ENCODE measurements around the gene TCF12.

TCF12 gene

DNA sequence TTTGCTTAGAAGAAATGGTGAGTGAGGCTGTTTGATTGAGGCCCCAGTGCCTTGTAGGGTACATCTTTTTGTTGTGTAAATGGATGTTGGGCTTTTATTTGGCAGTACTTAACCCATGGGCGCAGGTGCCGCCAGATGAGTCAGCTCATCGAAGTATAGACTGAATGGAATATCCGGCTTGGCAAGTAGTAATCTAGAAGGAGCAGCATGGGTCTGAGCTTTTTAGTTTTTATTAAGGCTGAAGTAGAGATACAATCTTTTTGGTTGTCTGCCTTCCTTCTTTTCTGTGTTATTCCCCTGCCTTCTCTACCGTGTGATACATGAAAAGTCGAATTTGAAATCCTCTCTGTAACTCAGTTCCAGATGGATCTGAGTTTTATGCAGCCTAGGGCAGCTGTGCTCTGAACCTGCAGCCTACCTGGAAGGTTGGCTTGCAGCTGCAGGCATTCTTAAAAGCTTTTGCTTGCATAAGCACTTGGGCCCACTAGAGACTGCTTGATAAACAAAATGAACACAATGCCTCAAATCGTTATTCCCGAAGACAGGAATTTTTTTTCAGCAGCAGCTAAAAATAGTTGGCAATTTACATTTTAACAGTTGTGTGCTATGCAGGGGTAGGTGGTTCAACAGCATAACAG is 280.3 kb downstream of the TCF12 start:
- DNase-seq (ENCODE audit: low read depth in 1 of 2, low spot score in 1 of 2) = no peak
- H3K27me3 ChIP-seq (ENCODE audit: insufficient read depth, poor library complexity, severe bottlenecking) = no peaks in the 10 kb centered on the region
- no peak overlapping the region for H3K4me3 ChIP-seq (replicated peaks; ENCODE audit: insufficient read depth, low read length)
- TF ChIP-seq, protein P1, sequence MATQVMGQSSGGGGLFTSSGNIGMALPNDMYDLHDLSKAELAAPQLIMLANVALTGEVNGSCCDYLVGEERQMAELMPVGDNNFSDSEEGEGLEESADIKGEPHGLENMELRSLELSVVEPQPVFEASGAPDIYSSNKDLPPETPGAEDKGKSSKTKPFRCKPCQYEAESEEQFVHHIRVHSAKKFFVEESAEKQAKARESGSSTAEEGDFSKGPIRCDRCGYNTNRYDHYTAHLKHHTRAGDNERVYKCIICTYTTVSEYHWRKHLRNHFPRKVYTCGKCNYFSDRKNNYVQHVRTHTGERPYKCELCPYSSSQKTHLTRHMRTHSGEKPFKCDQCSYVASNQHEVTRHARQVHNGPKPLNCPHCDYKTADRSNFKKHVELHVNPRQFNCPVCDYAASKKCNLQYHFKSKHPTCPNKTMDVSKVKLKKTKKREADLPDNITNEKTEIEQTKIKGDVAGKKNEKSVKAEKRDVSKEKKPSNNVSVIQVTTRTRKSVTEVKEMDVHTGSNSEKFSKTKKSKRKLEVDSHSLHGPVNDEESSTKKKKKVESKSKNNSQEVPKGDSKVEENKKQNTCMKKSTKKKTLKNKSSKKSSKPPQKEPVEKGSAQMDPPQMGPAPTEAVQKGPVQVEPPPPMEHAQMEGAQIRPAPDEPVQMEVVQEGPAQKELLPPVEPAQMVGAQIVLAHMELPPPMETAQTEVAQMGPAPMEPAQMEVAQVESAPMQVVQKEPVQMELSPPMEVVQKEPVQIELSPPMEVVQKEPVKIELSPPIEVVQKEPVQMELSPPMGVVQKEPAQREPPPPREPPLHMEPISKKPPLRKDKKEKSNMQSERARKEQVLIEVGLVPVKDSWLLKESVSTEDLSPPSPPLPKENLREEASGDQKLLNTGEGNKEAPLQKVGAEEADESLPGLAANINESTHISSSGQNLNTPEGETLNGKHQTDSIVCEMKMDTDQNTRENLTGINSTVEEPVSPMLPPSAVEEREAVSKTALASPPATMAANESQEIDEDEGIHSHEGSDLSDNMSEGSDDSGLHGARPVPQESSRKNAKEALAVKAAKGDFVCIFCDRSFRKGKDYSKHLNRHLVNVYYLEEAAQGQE (IDR thresholded peaks at IDR 0.05; ENCODE audit: insufficient replicate concordance, low read depth) = no peak
- TF ChIP-seq GABPA (IDR thresholded peaks at IDR 0.05; ENCODE audit: low read depth) (no peak), POLR2AphosphoS5 (IDR thresholded peaks at IDR 0.05; ENCODE audit: low read depth) (no peak), SPI1 (IDR thresholded peaks at IDR 0.05; ENCODE audit: borderline replicate concordance, low read depth) (no peak)
- TF ChIP-seq, protein P2, sequence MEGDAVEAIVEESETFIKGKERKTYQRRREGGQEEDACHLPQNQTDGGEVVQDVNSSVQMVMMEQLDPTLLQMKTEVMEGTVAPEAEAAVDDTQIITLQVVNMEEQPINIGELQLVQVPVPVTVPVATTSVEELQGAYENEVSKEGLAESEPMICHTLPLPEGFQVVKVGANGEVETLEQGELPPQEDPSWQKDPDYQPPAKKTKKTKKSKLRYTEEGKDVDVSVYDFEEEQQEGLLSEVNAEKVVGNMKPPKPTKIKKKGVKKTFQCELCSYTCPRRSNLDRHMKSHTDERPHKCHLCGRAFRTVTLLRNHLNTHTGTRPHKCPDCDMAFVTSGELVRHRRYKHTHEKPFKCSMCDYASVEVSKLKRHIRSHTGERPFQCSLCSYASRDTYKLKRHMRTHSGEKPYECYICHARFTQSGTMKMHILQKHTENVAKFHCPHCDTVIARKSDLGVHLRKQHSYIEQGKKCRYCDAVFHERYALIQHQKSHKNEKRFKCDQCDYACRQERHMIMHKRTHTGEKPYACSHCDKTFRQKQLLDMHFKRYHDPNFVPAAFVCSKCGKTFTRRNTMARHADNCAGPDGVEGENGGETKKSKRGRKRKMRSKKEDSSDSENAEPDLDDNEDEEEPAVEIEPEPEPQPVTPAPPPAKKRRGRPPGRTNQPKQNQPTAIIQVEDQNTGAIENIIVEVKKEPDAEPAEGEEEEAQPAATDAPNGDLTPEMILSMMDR (IDR thresholded peaks at IDR 0.05; ENCODE audit: insufficient read depth, low read length) = no peak
- no peak overlapping the region for H3K27ac ChIP-seq (replicated peaks)

DNA sequence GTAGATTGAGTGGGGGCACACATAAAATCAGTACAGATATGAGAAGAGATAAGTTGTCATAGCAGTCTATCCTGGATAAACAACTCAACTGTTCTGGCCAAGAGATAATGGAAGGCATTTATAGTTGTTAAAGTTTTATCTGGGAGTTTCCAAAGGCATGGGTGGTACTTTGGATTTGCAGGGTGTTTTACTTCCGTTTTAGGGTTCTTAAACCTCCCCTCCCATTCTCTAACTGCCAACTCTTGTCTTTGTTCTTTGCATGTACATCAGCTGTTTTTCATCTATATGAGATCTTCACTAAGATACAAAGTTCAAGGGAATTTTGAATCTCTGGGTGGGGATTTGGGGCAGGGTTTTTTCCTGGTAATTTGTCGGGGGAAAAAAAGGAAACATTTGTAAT is 283.1 kb downstream of the TCF12 start:
- TF ChIP-seq SPI1 (IDR thresholded peaks at IDR 0.05; ENCODE audit: borderline replicate concordance, low read depth) (no peak), GABPA (IDR thresholded peaks at IDR 0.05; ENCODE audit: low read depth) (no peak), POLR2AphosphoS5 (IDR thresholded peaks at IDR 0.05; ENCODE audit: low read depth) (no peak)
- TF ChIP-seq, protein P2 (IDR thresholded peaks at IDR 0.05; ENCODE audit: insufficient read depth, low read length) = no peak
- TF ChIP-seq, protein P1 (IDR thresholded peaks at IDR 0.05; ENCODE audit: insufficient replicate concordance, low read depth) = no peak
- H3K4me3 ChIP-seq (replicated peaks; ENCODE audit: insufficient read depth, low read length) = no peak overlapping the region

DNA sequence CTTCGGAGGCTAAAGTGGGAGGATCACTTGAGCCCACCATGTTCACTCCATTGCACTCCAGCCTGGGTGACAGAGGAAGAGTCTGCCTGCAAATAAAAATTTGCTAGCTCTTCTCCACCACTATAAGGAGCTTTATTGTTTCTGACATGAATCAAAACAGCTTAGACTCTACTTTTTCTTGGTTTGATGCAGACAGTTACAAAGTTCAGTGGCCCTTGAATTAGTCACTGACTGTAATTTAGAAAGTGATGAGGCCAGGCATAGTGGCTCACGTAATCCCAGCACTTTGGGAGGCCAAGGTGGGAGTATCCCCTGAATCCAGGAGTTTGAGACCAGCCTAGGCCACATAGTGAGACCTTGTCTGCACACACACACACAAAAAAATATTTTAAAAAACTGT is 285.5 kb downstream of the TCF12 start:
- Histone ChIP-seq H3K27me3 (ENCODE audit: insufficient read depth, poor library complexity, severe bottlenecking) (no peaks in the 10 kb centered on the region), H3K4me3 (replicated peaks; ENCODE audit: insufficient read depth, low read length) (no peak overlapping the region), H3K27ac (replicated peaks) (no peak overlapping the region)
- no peak for DNase-seq (ENCODE audit: low read depth in 1 of 2, low spot score in 1 of 2)
- no peak for TF ChIP-seq GABPA (IDR thresholded peaks at IDR 0.05; ENCODE audit: low read depth)
- TF ChIP-seq POLR2AphosphoS5 (IDR thresholded peaks at IDR 0.05; ENCODE audit: low read depth) = no peak
- TF ChIP-seq, protein P1 (IDR thresholded peaks at IDR 0.05; ENCODE audit: insufficient replicate concordance, low read depth) = no peak
- no peak for TF ChIP-seq SPI1 (IDR thresholded peaks at IDR 0.05; ENCODE audit: borderline replicate concordance, low read depth)
- TF ChIP-seq, protein P2 (IDR thresholded peaks at IDR 0.05; ENCODE audit: insufficient read depth, low read length) = no peak

More for the DNA sequence above, 283.1 kb downstream of the TCF12 start:
- Histone ChIP-seq H3K27me3 (ENCODE audit: insufficient read depth, poor library complexity, severe bottlenecking) (no peaks in the 10 kb centered on the region), H3K27ac (replicated peaks) (no peak overlapping the region)
- DNase-seq (ENCODE audit: low read depth in 1 of 2, low spot score in 1 of 2) = no peak

Data from HL-60 (cell line).